GM21825 (cell line): ENCODE data around the gene MEOX1.
A peak's percentile ranks its signal among the peaks of the same experiment; 100 is the strongest.
"Not testable (repeated sequence)": the region's sequence is repeated elsewhere in the genome, so short reads cannot be mapped to it uniquely, and the experiment has no call there.

Experiments
- ATAC-seq: cut with Tn5 transposase; IDR thresholded peaks from one replicate; pipeline ENCODE4 v1.9.1; 2021; ENCODE audit warnings: mild to moderate bottlenecking, moderate library complexity; ENCODE audit not compliant: unreplicated experiment

MEOX1 gene

GRCh38 chr17:43661699-43662412, at the start of gene MEOX1:
Gene MEOX1, minus strand, starts transcription at chr17:43661922. Its CDS starts 388 bp downstream, at chr17:43661534.
- ATAC-seq, result no peak

- no peak for ATAC-seq
Observed at GRCh38 chr17:43710101-43710500, 48.4 kb upstream of the MEOX1 start.

GRCh38 chr17:43709210-43709609, 47.5 kb upstream of the MEOX1 start:
- ATAC-seq, result no peak

- no peak for ATAC-seq
Observed at GRCh38 chr17:43707184-43707583, 45.5 kb upstream of the MEOX1 start.

GRCh38 chr17:43706235-43706634, 44.5 kb upstream of the MEOX1 start:
- ATAC-seq, result no peak

GRCh38 chr17:43703630-43704029, 41.9 kb upstream of the MEOX1 start:
- ATAC-seq, result no peak

GRCh38 chr17:43702637-43703036, 40.9 kb upstream of the MEOX1 start:
- no peak for ATAC-seq

- ATAC-seq, result peak; percentile 52
Observed at GRCh38 chr17:43701318-43701743, 39.6 kb upstream of the MEOX1 start.

GRCh38 chr17:43699438-43699756, 37.7 kb upstream of the MEOX1 start:
- ATAC-seq, result no peak

GRCh38 chr17:43698678-43699437, 37.1 kb upstream of the MEOX1 start:
- ATAC-seq, result no peak

GRCh38 chr17:43697937-43698336, 36.2 kb upstream of the MEOX1 start:
- ATAC-seq, result no peak

GRCh38 chr17:43696891-43697290, 35.2 kb upstream of the MEOX1 start:
- ATAC-seq, result no peak

- ATAC-seq, result no peak
Observed at GRCh38 chr17:43695970-43696865, 34.5 kb upstream of the MEOX1 start.

GRCh38 chr17:43694081-43694870, 32.6 kb upstream of the MEOX1 start:
- ATAC-seq, result no peak

GRCh38 chr17:43691317-43691693, 29.6 kb upstream of the MEOX1 start:
- ATAC-seq, result no peak

GRCh38 chr17:43690624-43691316, 29.0 kb upstream of the MEOX1 start:
- no peak for ATAC-seq

GRCh38 chr17:43689814-43690213, 28.1 kb upstream of the MEOX1 start:
- ATAC-seq, result no peak

GRCh38 chr17:43689131-43689530, 27.4 kb upstream of the MEOX1 start:
- no peak for ATAC-seq

GRCh38 chr17:43686957-43687356, 25.2 kb upstream of the MEOX1 start:
- ATAC-seq, result not testable (repeated sequence)
